GM21717 (cell line): ENCODE data around the gene KDM4D.
"Not testable (repeated sequence)": the region's sequence is repeated elsewhere in the genome, so short reads cannot be mapped to it uniquely, and the experiment has no call there.

ENCODE experiments used
- ATAC-seq: cut with Tn5 transposase; IDR thresholded peaks from one replicate; pipeline ENCODE4 v1.9.1; 2021; ENCODE audit warnings: mild to moderate bottlenecking, moderate library complexity; ENCODE audit not compliant: unreplicated experiment

Gene KDM4D

GRCh38 chr11:94973099-94973968 is at the start of gene KDM4D, which contains the start of gene CWC15:
TSS of gene KDM4D (plus strand) at chr11:94973709. CDS start at chr11:94997373, 23,664 bp downstream.
TSS of gene CWC15 (minus strand) at chr11:94973556. CDS start at chr11:94972185, 1,371 bp downstream.
- ATAC-seq: peak; percentile 100

DNA sequence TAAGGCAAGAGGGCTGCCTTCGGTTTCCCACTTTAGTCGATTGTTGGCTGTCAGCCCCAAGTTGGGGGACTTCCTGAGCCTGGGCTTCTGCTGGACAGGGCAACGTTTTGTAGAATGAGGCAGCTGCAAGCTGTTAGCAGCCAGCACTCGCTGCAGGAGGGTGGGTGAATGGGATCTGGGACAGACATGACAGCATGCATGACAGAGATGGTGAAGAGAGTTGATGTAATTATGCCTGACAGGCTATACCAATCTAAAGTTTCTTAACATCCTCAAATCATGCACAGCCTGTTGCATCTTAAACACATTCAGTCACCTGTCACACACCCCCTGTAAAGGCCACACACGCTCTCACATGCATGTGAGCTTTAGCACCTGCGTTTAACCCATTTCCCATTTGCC is 49.3 kb upstream of the KDM4D start:
- no peak for ATAC-seq

- ATAC-seq: no peak
Measured at GRCh38 chr11:94924612-94925011, 48.9 kb upstream of the KDM4D start.

DNA sequence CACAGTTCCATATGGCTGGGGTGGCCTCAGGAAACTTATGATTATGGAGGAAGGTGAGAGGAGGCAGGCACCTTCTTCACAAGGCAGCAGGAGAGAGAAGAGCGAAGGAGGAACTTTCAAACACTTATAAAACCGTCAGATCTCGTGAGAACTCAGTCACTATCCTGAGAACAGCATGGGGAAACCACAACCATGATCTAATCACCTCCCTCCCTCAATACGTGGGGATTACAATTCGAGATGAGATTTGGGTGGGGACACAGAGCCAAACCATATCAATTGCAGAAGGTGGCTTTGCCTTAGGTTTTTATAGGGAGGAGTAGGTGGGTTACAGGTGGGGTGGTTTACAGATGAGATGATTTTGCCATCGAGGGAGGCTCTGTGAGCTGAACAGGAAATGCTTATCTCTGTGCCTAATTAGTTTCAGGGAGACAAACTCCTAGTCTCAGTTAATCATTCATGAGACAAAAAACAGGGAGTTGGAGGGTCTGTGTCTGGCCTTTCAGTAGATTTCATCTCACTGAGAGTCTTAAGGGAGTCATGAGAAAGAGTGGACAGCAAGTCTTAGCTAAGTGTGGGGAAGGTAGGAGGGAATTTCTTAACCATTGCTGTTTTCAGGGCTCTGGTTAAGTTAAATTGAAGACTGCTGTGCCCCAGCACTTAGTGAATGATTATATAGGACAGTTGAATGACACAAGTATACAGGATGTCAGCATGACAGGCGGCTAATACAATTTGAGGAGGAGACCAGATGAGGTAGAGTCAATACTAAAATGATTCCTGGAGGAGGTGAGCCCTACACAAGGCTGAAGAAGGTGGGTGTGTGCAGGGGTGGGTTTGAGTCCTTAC is 47.9 kb upstream of the KDM4D start:
- no peak for ATAC-seq

GRCh38 chr11:94926271-94926625 is 47.3 kb upstream of the KDM4D start:
- no peak for ATAC-seq

DNA sequence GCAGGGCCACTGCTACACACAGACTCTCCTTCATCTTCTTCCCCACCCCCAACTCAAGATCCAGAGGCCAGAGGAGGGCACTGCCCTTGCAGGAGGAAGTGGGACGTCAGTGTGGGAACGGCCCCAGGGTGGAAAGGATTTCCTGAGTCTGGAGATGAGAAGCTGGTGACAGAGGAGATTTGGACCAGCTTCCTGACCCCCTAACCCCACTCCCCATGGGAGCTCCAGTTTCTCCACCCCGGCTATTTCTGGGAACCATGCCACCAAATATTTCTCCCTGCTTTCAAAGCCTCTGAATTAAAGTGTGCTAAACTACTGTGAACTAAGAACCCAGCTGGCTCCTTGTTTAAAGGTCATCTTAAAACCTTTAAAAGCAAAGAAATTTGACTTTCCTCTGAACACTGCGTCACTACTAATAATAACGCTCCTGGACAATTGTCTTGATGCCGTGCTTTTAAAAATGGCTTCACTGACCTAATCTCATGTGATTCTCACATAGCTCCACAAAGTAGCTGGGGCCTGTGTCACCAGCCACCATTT is 46.7 kb upstream of the KDM4D start:
- ATAC-seq: no peak

DNA sequence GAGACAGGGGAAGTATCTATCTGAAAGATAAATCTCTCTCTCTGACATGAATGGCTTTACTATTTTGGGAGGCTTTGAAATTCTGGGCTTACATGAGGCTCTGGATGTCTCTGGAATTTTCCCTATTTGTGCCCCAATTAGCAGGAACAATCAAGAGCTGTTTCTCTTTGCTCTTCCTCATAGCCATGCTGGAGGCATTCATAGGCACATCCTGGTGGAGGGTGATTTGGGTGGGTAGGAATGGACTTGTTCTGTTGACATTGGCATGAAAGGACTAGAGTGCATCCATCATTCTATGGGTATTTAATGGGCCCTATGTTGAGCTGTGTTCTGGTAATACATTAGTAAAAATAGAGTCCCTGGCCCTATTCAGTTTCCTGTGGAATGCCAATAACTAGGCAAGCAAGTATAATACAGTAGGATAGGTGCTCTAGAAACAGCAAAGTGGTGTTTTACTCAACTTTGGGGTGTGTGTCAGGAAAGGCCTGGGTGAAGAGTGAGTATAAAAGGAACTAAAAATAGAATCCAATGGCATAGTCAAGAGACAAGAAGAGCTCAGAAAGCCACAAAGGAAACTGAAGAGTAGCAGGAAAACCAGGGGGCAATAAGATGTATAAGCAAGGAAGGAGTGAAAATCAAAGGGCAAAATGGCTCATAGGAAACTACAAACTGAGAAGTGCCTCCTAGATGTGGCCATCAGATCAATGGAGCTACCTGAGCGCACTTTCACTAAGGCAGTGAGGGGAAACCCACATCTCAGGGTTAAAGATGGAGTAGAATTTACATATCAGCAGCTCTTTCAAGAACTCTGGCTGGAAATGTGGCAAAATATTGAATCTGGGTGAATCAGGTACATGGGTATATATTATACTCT is 45.2 kb upstream of the KDM4D start:
- ATAC-seq: no peak

DNA sequence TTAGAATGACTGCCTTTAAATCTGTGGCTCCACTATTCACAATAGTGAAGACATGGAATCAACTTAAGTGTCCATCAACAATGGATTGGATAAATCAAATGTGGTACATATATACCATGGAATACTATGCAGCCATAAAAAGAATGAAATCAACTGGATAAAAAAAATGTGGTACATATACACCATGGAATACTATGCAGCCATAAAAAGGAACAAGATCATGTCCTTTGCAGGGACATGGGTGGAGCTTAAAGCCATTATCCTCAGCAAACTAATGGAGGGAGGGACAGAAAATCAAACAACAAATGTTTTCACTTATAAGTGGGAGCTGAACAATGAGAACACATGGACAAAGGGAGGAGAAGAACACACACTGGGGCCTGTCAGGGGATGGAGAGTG is 41.4 kb upstream of the KDM4D start:
- ATAC-seq: not testable (repeated sequence)

- ATAC-seq: no peak
Measured at GRCh38 chr11:94932503-94932902, 41.0 kb upstream of the KDM4D start.

DNA sequence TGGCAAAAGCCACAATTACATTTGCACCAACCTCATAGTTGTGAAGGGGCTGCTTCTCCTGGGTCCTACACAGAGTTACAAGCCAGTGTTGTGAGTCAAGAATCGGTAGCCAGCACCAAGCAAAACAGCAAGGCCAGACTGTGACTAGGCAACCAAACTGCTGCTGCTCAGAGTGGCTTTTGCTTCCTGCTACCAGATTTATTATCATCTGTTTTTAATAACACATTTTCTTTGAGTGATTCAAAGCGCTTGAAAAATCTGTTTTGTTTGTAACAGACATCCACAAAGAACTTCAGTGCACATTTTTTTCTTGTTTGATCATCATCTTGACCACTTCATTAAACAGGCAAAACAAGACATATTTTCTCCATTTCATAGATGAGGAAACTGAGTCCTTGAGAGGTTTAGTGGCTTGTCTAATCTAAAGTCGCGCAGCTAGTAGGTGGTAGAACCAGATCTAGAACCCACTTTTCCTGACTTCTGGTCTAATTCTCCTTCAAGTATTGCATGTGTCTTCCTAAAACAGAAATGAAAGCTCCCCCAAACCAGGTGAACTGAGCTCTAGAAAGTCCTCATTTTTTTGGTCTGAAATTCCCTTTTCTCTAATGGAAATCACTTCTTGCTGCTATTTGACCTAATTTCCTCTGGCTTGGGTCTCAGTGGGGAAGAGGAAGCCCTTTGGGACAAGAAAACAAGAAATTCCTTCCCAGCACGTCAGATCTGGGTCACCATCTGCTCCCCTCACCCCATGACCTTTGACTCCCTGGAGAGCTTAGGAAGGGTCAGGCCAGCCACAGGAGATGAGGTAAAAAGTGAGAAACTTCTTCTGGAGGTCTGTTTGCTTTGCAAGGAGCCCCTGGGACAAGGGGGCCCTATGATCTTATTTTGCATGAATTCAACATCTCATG is 40.0 kb upstream of the KDM4D start:
- ATAC-seq: no peak

DNA sequence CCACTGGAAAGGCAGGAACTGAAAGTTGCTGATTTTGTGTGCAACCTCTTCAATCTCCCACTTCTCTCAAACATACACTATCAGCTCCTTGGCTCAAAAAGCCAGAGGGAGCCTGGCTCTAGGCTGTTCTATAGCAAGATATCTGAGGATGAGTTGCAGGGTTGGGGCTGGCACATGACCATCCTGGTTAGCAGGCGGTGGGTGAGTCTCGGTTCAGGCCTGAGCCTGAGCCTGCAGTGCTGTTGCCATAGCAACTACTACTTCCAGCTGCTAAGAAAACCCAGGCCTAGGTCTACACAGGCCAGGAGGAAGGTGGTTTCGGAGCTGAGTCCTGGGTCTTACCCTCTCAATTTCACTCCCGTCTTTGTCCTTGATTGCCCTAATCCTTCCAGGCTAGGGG is 39.1 kb upstream of the KDM4D start:
- ATAC-seq: no peak

DNA sequence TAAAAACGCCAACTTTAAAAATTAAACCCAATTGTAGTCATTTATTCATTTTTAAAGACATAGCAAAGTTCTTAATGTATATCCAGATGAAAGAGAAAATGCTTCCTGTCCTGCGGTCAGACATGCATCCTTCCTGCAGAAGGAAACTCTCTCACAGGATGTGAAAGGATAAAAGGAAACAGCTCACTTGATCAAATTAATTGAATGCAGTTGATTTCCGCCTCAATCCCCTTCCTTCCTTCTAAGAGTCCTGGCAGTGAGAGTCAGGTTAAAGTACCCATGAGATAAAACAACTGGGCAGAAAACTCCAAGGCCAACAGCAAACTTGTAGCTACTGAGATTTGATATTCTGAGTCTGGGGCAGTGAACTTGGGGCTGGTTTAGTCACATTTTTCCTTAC is 38.7 kb upstream of the KDM4D start:
- ATAC-seq: no peak

- ATAC-seq: no peak
Measured at GRCh38 chr11:94938095-94939055, 35.1 kb upstream of the KDM4D start.

DNA sequence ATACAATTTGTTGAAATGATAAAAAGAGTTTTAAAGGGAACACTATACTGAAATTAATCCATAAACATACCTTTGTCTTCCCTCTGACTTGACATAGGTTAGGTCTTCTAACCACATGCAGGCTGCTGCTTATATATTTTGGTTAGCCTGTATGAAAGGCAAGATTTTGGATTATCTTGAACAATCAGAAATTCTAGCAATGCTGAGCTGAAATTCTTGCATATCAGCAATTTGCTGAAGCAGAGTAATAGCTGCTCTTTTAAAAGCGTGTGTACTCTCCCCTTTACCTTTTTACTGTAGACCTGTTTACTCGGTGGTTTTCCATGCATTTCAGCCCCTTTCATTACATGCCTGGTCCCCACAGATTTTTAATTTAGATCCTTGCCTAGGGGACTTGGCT is 34.2 kb upstream of the KDM4D start:
- ATAC-seq: no peak

GRCh38 chr11:94941131-94941530 is 32.4 kb upstream of the KDM4D start:
- no peak for ATAC-seq

DNA sequence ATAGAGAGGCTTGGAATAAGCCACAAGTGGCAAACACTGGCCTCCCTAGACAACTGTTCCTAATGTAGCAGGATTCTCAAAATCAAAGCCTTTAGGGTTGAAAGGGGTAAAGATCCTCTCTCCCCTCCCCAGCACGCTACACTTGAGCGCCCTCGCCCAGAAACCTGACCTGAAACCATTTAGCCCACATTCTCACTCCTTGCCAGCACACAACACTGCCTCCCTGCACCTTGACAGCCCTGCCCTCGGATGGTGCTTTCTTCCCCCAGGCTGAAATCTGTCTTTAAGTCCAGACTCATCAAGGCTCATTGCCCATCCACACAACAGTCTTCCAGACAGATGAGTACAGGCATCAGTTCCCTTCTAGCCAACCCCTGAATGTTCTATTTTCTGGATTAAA is 26.7 kb upstream of the KDM4D start:
- ATAC-seq: no peak

DNA sequence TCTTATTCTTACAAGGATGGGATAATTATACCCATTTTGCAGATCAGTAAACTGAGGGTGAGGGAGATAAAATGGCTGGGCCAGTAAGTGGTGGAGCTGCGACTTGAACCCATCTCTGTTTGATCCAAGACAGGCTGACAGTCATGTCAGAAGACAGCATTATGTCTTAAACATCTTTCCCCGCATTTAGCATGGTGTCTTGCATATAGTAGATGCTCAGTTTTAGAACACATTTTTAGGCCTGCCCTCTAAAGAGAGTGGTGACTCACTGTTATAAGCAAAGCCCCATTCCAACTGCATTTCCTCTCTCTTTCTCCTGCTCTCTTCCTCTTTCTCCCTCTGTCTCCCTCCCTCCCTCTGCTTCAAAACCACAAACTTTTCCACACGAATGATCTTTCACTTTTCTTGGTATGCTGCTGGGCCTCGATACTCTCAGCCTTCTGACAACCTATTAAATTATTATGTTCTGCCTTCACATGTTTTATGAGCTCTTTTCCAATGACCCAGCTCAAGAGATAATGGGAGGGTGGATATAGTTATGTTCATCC is 25.4 kb upstream of the KDM4D start:
- no peak for ATAC-seq

GRCh38 chr11:94954753-94955152 is 18.8 kb upstream of the KDM4D start:
- ATAC-seq: no peak
